ENCODE results near the gene ART1. TPM values are rescaled to one million over a fixed set of nuclear protein-coding genes. Genes with fewer than 3 reads are reported as not detected.

The ART1 gene
- polyA plus RNA-seq, 1 donor (not counting 4 experiments of a cell fraction or from before 2014, with no cell fraction given) = not detected

- no peak overlapping the region for H3K4me2 ChIP-seq (ENCODE audit: control insufficient read depth, extremely low read depth, insufficient read depth, low read depth, low read length)
- no peaks in the 10 kb centered on the region for H3K4me1 ChIP-seq (ENCODE audit: control insufficient read depth, extremely low read depth, insufficient read depth, low read length)
- H3K27me3 ChIP-seq (ENCODE audit: control insufficient read depth, extremely low read depth, insufficient read depth, low read length) = no peaks in the 10 kb centered on the region
- H3K9ac ChIP-seq (ENCODE audit: control insufficient read depth, extremely low read depth, insufficient read depth, low read length) = no peak overlapping the region
- no peak for TF ChIP-seq CTCF (optimal IDR thresholded peaks at IDR 0.05 in 1 of 3, IDR thresholded peaks at IDR 0.05 in 1 of 3, conservative IDR thresholded peaks at IDR 0.05 in 1 of 3; ENCODE audit: extremely low read depth in 1 of 3, insufficient read depth in 2 of 3, low read length in 3 of 3)
- TF ChIP-seq EZH2 (IDR thresholded peaks at IDR 0.05; ENCODE audit: low read length) = no peak
- H3K9me3 ChIP-seq (ENCODE audit: control insufficient read depth, low read depth, low read length) = no peaks in the 10 kb centered on the region
- no peak overlapping the region for H3K4me3 ChIP-seq (ENCODE audit: control insufficient read depth in 2 of 3, extremely low read depth in 1 of 3, insufficient read depth in 2 of 3, low read depth in 1 of 3, low read length in 3 of 3)
- peaks cover 22 to 40% of the 10 kb centered on the region in 2 experiments for H3K36me3 ChIP-seq (ENCODE audit: control insufficient read depth in 2 of 2, extremely low read depth in 1 of 2, insufficient read depth in 2 of 2, low read length in 2 of 2)
- FAIRE-seq (no peak), DNase-seq (ENCODE audit: low read depth, low spot score) (no peak)
- H2AFZ ChIP-seq (ENCODE audit: control insufficient read depth, low read length) = no peak overlapping the region
- dilution Hi-C loops (cut with MboI; ENCODE audit: extremely low pct_ligation_motif_present, low sequenced_read_pairs) = no loop called here
- H3K9me1 ChIP-seq (ENCODE audit: control insufficient read depth, extremely low read depth, insufficient read depth, low read length) = no peaks in the 10 kb centered on the region
- H3K27ac ChIP-seq (ENCODE audit: control insufficient read depth, insufficient read depth, low read length) = no peak overlapping the region
- no peaks in the 10 kb centered on the region for H3K79me2 ChIP-seq (ENCODE audit: control insufficient read depth, insufficient read depth, low read length)
- H4K20me1 ChIP-seq (ENCODE audit: control insufficient read depth, extremely low read depth, insufficient read depth, low read length) = no peaks in the 10 kb centered on the region
These were observed 58.5 kb downstream of the ART1 start for GRCh38 chr11:3703383-3703782.

- TF ChIP-seq CTCF (optimal IDR thresholded peaks at IDR 0.05 in 1 of 3, IDR thresholded peaks at IDR 0.05 in 1 of 3, conservative IDR thresholded peaks at IDR 0.05 in 1 of 3; ENCODE audit: extremely low read depth in 1 of 3, insufficient read depth in 2 of 3, low read length in 3 of 3) (no peak), EZH2 (IDR thresholded peaks at IDR 0.05; ENCODE audit: low read length) (no peak)
- H4K20me1 ChIP-seq (ENCODE audit: control insufficient read depth, extremely low read depth, insufficient read depth, low read length) = no peaks in the 10 kb centered on the region
- H3K4me3 ChIP-seq (ENCODE audit: control insufficient read depth in 2 of 3, extremely low read depth in 1 of 3, insufficient read depth in 2 of 3, low read depth in 1 of 3, low read length in 3 of 3) = no peak overlapping the region
- H3K9me1 ChIP-seq (ENCODE audit: control insufficient read depth, extremely low read depth, insufficient read depth, low read length) = no peaks in the 10 kb centered on the region
- no peak for FAIRE-seq
- H3K36me3 ChIP-seq (ENCODE audit: control insufficient read depth in 2 of 2, extremely low read depth in 1 of 2, insufficient read depth in 2 of 2, low read length in 2 of 2) = peaks cover 13 to 26% of the 10 kb centered on the region in 2 experiments
- H3K9me3 ChIP-seq (ENCODE audit: control insufficient read depth, low read depth, low read length) = no peaks in the 10 kb centered on the region
- no peaks in the 10 kb centered on the region for H3K27me3 ChIP-seq (ENCODE audit: control insufficient read depth, extremely low read depth, insufficient read depth, low read length)
- no peak for DNase-seq (ENCODE audit: low read depth, low spot score)
- no peak overlapping the region for H3K4me2 ChIP-seq (ENCODE audit: control insufficient read depth, extremely low read depth, insufficient read depth, low read depth, low read length)
- H3K79me2 ChIP-seq (ENCODE audit: control insufficient read depth, insufficient read depth, low read length) = no peaks in the 10 kb centered on the region
- H2AFZ ChIP-seq (ENCODE audit: control insufficient read depth, low read length) = no peak overlapping the region
- no peaks in the 10 kb centered on the region for H3K4me1 ChIP-seq (ENCODE audit: control insufficient read depth, extremely low read depth, insufficient read depth, low read length)
- no peak overlapping the region for H3K9ac ChIP-seq (ENCODE audit: control insufficient read depth, extremely low read depth, insufficient read depth, low read length)
- dilution Hi-C loops (cut with MboI; ENCODE audit: extremely low pct_ligation_motif_present, low sequenced_read_pairs) = no loop called here
- no peak overlapping the region for H3K27ac ChIP-seq (ENCODE audit: control insufficient read depth, insufficient read depth, low read length)
These were observed 62.2 kb downstream of the ART1 start for GRCh38 chr11:3707176-3707575.
